Liver (tissue), 3 donors: ENCODE data around the gene STEAP3.

Experiments
- GABPA ChIP-seq, 2 donors: IDR thresholded peaks in 1 of 2; conservative IDR thresholded peaks in 1 of 2; 2 replicates each; pipeline ENCODE4 v1.6.1; 2016; ENCODE audit warnings: antibody characterized with exemption in 2 of 2, mild to moderate bottlenecking in 1 of 2, moderate library complexity in 1 of 2
- JUND ChIP-seq, 2 donors: IDR thresholded peaks; 2 replicates each; pipeline ENCODE4 v1.6.1; 2016; ENCODE audit warnings: antibody characterized with exemption in 2 of 2
- RXRA ChIP-seq, 2 donors: IDR thresholded peaks; 2 replicates each; pipeline ENCODE4 v1.6.1; 2017 to 2018; ENCODE audit warnings: antibody characterized with exemption in 2 of 2, mild to moderate bottlenecking in 1 of 2
- SP1 ChIP-seq: IDR thresholded peaks from 2 replicates; pipeline ENCODE4 v1.6.1; 2018; ENCODE audit warnings: antibody characterized with exemption, mild to moderate bottlenecking
- TAF1 ChIP-seq: conservative IDR thresholded peaks from 2 replicates; pipeline ENCODE4 v1.6.1; 2016; ENCODE audit warnings: antibody characterized with exemption, mild to moderate bottlenecking
- TF ChIP-seq, protein P1 (sequence below): fragments of 150-350 bp; IDR thresholded peaks from 2 replicates; pipeline ENCODE4 v1.5.1; 2017; ENCODE audit warnings: improper control_type of control experiment, low read depth, low read length; ENCODE audit not compliant: missing input control
- TF ChIP-seq, protein P2 (sequence below): IDR thresholded peaks from 2 replicates; pipeline ENCODE4 v1.6.1; 2016; ENCODE audit warnings: antibody characterized with exemption
- TF ChIP-seq, protein P3 (sequence below): IDR thresholded peaks from 2 replicates; pipeline ENCODE4 v1.6.1; 2016; ENCODE audit warnings: antibody characterized with exemption, mild to moderate bottlenecking
- donor health status: healthy.
- donor health status: healthy.

DNA sequence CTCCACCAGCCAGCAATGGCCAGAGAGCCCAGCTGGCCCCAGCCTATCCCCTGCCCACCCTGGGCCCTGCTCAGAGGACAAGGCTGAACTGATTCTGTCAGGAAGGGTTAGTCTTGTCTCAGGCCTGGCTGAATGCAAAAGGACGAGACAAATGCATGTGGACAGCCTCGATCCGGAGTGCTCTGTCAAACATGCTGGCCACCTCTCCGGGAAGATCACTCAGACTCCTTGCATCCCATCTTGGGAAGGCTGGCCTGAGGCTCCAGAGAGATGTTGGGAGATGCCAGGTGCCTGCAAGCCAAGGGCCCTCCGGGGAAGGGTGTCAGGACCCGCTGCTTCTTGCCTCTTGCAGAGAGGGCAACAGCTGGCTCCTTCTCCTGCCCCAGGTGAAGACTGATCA lies 44.9 kb upstream of the STEAP3 start:
- TF ChIP-seq RXRA (IDR thresholded peaks at IDR 0.05) = no peak
- TF ChIP-seq, protein P1, sequence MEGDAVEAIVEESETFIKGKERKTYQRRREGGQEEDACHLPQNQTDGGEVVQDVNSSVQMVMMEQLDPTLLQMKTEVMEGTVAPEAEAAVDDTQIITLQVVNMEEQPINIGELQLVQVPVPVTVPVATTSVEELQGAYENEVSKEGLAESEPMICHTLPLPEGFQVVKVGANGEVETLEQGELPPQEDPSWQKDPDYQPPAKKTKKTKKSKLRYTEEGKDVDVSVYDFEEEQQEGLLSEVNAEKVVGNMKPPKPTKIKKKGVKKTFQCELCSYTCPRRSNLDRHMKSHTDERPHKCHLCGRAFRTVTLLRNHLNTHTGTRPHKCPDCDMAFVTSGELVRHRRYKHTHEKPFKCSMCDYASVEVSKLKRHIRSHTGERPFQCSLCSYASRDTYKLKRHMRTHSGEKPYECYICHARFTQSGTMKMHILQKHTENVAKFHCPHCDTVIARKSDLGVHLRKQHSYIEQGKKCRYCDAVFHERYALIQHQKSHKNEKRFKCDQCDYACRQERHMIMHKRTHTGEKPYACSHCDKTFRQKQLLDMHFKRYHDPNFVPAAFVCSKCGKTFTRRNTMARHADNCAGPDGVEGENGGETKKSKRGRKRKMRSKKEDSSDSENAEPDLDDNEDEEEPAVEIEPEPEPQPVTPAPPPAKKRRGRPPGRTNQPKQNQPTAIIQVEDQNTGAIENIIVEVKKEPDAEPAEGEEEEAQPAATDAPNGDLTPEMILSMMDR = no peak
- TF ChIP-seq GABPA (IDR thresholded peaks at IDR 0.05 in 1 of 2, conservative IDR thresholded peaks at IDR 0.05 in 1 of 2) = no peak
- no peak for TF ChIP-seq TAF1
- TF ChIP-seq, protein P2, sequence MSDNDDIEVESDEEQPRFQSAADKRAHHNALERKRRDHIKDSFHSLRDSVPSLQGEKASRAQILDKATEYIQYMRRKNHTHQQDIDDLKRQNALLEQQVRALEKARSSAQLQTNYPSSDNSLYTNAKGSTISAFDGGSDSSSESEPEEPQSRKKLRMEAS = no peak
- no peak for TF ChIP-seq JUND (IDR thresholded peaks at IDR 0.05)
- TF ChIP-seq, protein P3, sequence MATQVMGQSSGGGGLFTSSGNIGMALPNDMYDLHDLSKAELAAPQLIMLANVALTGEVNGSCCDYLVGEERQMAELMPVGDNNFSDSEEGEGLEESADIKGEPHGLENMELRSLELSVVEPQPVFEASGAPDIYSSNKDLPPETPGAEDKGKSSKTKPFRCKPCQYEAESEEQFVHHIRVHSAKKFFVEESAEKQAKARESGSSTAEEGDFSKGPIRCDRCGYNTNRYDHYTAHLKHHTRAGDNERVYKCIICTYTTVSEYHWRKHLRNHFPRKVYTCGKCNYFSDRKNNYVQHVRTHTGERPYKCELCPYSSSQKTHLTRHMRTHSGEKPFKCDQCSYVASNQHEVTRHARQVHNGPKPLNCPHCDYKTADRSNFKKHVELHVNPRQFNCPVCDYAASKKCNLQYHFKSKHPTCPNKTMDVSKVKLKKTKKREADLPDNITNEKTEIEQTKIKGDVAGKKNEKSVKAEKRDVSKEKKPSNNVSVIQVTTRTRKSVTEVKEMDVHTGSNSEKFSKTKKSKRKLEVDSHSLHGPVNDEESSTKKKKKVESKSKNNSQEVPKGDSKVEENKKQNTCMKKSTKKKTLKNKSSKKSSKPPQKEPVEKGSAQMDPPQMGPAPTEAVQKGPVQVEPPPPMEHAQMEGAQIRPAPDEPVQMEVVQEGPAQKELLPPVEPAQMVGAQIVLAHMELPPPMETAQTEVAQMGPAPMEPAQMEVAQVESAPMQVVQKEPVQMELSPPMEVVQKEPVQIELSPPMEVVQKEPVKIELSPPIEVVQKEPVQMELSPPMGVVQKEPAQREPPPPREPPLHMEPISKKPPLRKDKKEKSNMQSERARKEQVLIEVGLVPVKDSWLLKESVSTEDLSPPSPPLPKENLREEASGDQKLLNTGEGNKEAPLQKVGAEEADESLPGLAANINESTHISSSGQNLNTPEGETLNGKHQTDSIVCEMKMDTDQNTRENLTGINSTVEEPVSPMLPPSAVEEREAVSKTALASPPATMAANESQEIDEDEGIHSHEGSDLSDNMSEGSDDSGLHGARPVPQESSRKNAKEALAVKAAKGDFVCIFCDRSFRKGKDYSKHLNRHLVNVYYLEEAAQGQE = no peak
- no peak for TF ChIP-seq SP1
